Activated CD4-positive, alpha-beta T cell treated with anti-CD3 and anti-CD28 coated beads, Interleukin-2, Interleukin-4, amounts not matched to agents 100 ng/mL and 50 ng/mL, durations not matched to agents 16 hours and 8 hours (primary cell): ENCODE measurements around the gene MTA1.

Source experiments
- DNase-seq: peaks from one replicate; pipeline ENCODE4 v3.0.0-alpha.2; 2020; ENCODE audit warnings: low spot score

Gene MTA1

GRCh38 chr14:105445901-105446845 is 26.5 kb downstream of the MTA1 start:
- no peak for DNase-seq

- no peak for DNase-seq
Measured at GRCh38 chr14:105446971-105447370, 27.3 kb downstream of the MTA1 start.

- no peak for DNase-seq
Measured at GRCh38 chr14:105447651-105448640, 28.3 kb downstream of the MTA1 start.

GRCh38 chr14:105448706-105449111 is 29.1 kb downstream of the MTA1 start:
- peak; percentile 50 for DNase-seq

- DNase-seq, result no peak
Measured at GRCh38 chr14:105449276-105450122, 29.9 kb downstream of the MTA1 start.

GRCh38 chr14:105450123-105450505 is 30.5 kb downstream of the MTA1 start:
- no peak for DNase-seq

GRCh38 chr14:105450864-105451720 is 31.5 kb downstream of the MTA1 start:
- DNase-seq, result no peak

GRCh38 chr14:105452963-105453362 is 33.3 kb downstream of the MTA1 start:
- DNase-seq, result no peak

- no peak for DNase-seq
Measured at GRCh38 chr14:105453847-105454246, 34.2 kb downstream of the MTA1 start.

GRCh38 chr14:105455086-105455640 is 35.5 kb downstream of the MTA1 start:
- DNase-seq, result no peak

- no peak for DNase-seq
Measured at GRCh38 chr14:105455766-105456660, 36.4 kb downstream of the MTA1 start.

- no peak for DNase-seq
Measured at GRCh38 chr14:105456736-105457617, 37.4 kb downstream of the MTA1 start.

GRCh38 chr14:105458010-105458409 is 38.4 kb downstream of the MTA1 start:
- no peak for DNase-seq

GRCh38 chr14:105458571-105458970 is 38.9 kb downstream of the MTA1 start:
- no peak for DNase-seq

GRCh38 chr14:105460116-105460515 is 40.5 kb downstream of the MTA1 start:
- DNase-seq, result no peak

- DNase-seq, result no peak
Measured at GRCh38 chr14:105460616-105461015, 41.0 kb downstream of the MTA1 start.

GRCh38 chr14:105461903-105462302 is 42.3 kb downstream of the MTA1 start:
- DNase-seq, result no peak

- DNase-seq, result no peak
Measured at GRCh38 chr14:105464501-105464900, 44.9 kb downstream of the MTA1 start.
